Suprapubic skin (tissue), 4 donors: ENCODE results near the gene SLC11A2. TPM values are rescaled to one million over a fixed set of nuclear protein-coding genes. Genes with fewer than 3 reads are reported as not detected.
A peak's percentile ranks its signal among the peaks of the same experiment; 100 is the strongest.
"Not testable (repeated sequence)": the region's sequence is repeated elsewhere in the genome, so short reads cannot be mapped to it uniquely, and the experiment has no call there.

Source experiments
- DNase-seq, 2 donors: peaks; one replicate each; pipeline ENCODE4 v3.0.0-alpha.2; 2019; ENCODE audit warnings: low spot score in 2 of 2
- H3K27ac ChIP-seq: fragments of 200-600 bp; sonication (generic); one replicate; pipeline ENCODE4 v1.5.1; 2019
- H3K27me3 ChIP-seq: fragments of 200-600 bp; sonication (generic); one replicate; pipeline ENCODE4 v1.5.1; 2019
- H3K36me3 ChIP-seq: fragments of 200-600 bp; sonication (generic); one replicate; pipeline ENCODE4 v1.5.1; 2019
- H3K4me1 ChIP-seq: fragments of 200-600 bp; sonication (generic); one replicate; pipeline ENCODE4 v1.5.1; 2019
- H3K4me3 ChIP-seq: fragments of 200-600 bp; sonication (generic); one replicate; pipeline ENCODE4 v1.5.1; 2019; ENCODE audit warnings: mild to moderate bottlenecking
- H3K9me3 ChIP-seq: fragments of 200-600 bp; sonication (generic); one replicate; pipeline ENCODE4 v1.5.1; 2019
- CTCF ChIP-seq, 2 donors: fragments of 200-600 bp in 1 of 2; fragments of 450-650 bp in 1 of 2; sonication (generic) in 1 of 2; IDR thresholded peaks; one replicate each; pipeline ENCODE4 v1.5.1; 2016 to 2019; ENCODE audit warnings: antibody characterized with exemption in 2 of 2, mild to moderate bottlenecking in 1 of 2, moderate library complexity in 1 of 2
- EP300 ChIP-seq: sonication (generic); formaldehyde crosslinking; IDR thresholded peaks from one replicate; pipeline ENCODE4 v1.6.1; 2017; ENCODE audit warnings: antibody characterized with exemption
- POLR2A ChIP-seq, 2 donors: fragments of 450-650 bp; IDR thresholded peaks; one replicate each; pipeline ENCODE4 v1.6.1; 2017; ENCODE audit warnings: antibody characterized with exemption in 2 of 2, mild to moderate bottlenecking in 2 of 2, moderate library complexity in 2 of 2
- POLR2AphosphoS5 ChIP-seq, 3 donors: sonication (generic); formaldehyde crosslinking; IDR thresholded peaks; one replicate each; pipeline ENCODE4 v1.6.1; 2017; ENCODE audit warnings: antibody characterized with exemption in 3 of 3
- WGBS: methylation state at CpG from one replicate; pipeline ENCODE4 v1.1.5; 2018; 5-methylcytosine and 5-hydroxymethylcytosine counted together
- total RNA-seq, 4 donors: library from RNA; depleted of rRNA; stranded (reverse); fragments of >200 nt; gene quantifications; one replicate each; pipeline ENCODE4 v1.1.0, GENCODE V29; 2016

Gene SLC11A2
- total RNA-seq, 4 donors from 2014 or later = 39.0 to 108 (median 60.2) TPM

- WGBS = 67% methylated on average over 2 of the region's 2 CpGs
- Histone ChIP-seq H3K4me3 (no peak overlapping the region), H3K9me3 (no peaks in the 10 kb centered on the region), H3K27me3 (no peaks in the 10 kb centered on the region), H3K36me3 (peaks cover 35% of the 10 kb centered on the region), H3K4me1 (peaks cover 68% of the 10 kb centered on the region), H3K27ac (peak overlapping the region; percentile 56)
- no peak for DNase-seq
- no peak for TF ChIP-seq CTCF (IDR thresholded peaks at IDR 0.05)
- no peak for TF ChIP-seq EP300
- no peak for TF ChIP-seq POLR2AphosphoS5 (IDR thresholded peaks at IDR 0.05)
- no peak for TF ChIP-seq POLR2A (IDR thresholded peaks at IDR 0.05)
Observed at GRCh38 chr12:50932787-50933280, 93.3 kb downstream of the SLC11A2 start.

- not testable (repeated sequence) for H3K4me3 ChIP-seq, H3K27ac ChIP-seq, H3K27me3 ChIP-seq, H3K9me3 ChIP-seq, DNase-seq
- peaks cover 35% of the 10 kb centered on the region for H3K36me3 ChIP-seq
- WGBS = 96% methylated on average over 12 of the region's 12 CpGs
- H3K4me1 ChIP-seq = peaks cover 59% of the 10 kb centered on the region
Observed at GRCh38 chr12:50930477-50930876, 95.7 kb downstream of the SLC11A2 start.

- Histone ChIP-seq H3K4me1 (peaks cover 52% of the 10 kb centered on the region), H3K27me3 (no peaks in the 10 kb centered on the region), H3K27ac (no peak overlapping the region), H3K9me3 (no peaks in the 10 kb centered on the region), H3K36me3 (peaks cover 35% of the 10 kb centered on the region), H3K4me3 (peak overlapping the region; percentile 78)
- DNase-seq = no peak
- 86% methylated on average over 3 of the region's 3 CpGs for whole genome bisulfite sequencing
- no peak for TF ChIP-seq POLR2A (IDR thresholded peaks at IDR 0.05)
- TF ChIP-seq POLR2AphosphoS5 (IDR thresholded peaks at IDR 0.05) = no peak
- TF ChIP-seq CTCF (IDR thresholded peaks at IDR 0.05) = no peak
- no peak for TF ChIP-seq EP300
Observed at GRCh38 chr12:50929831-50930230, 96.4 kb downstream of the SLC11A2 start.

Other genes starting within 250 kb of the SLC11A2 start
- gene TMPRSS12, start 183.5 kb downstream of the SLC11A2 start, total RNA-seq = under 1 TPM in 1 of 4 donors, not detected in 3; 0.34 TPM
- gene HIGD1C, start 73.8 kb downstream of the SLC11A2 start, total RNA-seq = not detected
- gene LETMD1, start 21.9 kb upstream of the SLC11A2 start, total RNA-seq = 10 to 100 TPM; 38.5 to 93.2 (median 72.3) TPM
- 10 to 100 TPM; 16.5 to 23.3 (median 20.3) TPM for gene CSRNP2, start 57.2 kb upstream of the SLC11A2 start, total RNA-seq
- gene TFCP2, start 146.8 kb upstream of the SLC11A2 start, total RNA-seq = 10 to 100 TPM; 15.0 to 24.2 (median 18.8) TPM
- 10 to 100 TPM in 2 of 4 donors, 1 to 10 TPM in 2; 9.4 to 36.5 (median 13.6) TPM for gene POU6F1, start 191.7 kb upstream of the SLC11A2 start, total RNA-seq
- gene DAZAP2, start 212.4 kb upstream of the SLC11A2 start, total RNA-seq = 100 to 1,000 TPM; 232 to 396 (median 260) TPM
- 10 to 100 TPM; 31.6 to 68.7 (median 46.8) TPM for gene SMAGP, start 244.0 kb upstream of the SLC11A2 start, total RNA-seq